ENCODE results near the gene TSPAN1.
A peak's percentile ranks its signal among the peaks of the same experiment; 100 is the strongest.

The TSPAN1 gene

DNA sequence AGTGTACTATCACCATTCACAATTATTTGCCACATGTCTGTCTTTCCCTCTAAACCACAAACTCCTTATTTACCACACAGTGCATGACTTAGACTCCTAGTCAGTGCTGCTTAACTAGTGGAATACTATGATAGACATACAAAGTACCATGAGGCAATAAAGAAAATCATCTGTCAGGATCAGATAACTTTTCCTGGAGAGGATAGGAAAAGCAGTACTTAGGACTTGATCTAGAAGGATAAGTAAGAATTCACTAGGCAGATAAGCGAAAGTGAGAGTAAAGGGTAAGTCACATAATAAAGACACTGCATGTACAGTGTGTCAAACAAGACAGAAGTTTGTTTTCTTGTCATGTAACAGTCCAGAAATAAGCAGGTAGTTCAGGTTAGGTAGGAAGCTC is 21.2 kb upstream of the TSPAN1 start:
- Histone ChIP-seq H4K20me1 (no peaks in the 10 kb centered on the region), H3K9ac (no peak overlapping the region), H3K27ac (no peak overlapping the region), H3K4me1 (peaks cover 0 to 6% (median 0%) of the 10 kb centered on the region in 10 experiments; a peak in 3 of 20 replicates), H3K9me3 (replicated peaks in 1 of 11) (no peaks in the 10 kb centered on the region), H3K36me3 (no peaks in the 10 kb centered on the region), H3K4me3 (no peak overlapping the region), H3K4me2 (no peak overlapping the region), H3K27me3 (no peaks in the 10 kb centered on the region)
- no peak for TF ChIP-seq Cebpa-rat (IDR thresholded peaks at IDR 0.05)

DNA sequence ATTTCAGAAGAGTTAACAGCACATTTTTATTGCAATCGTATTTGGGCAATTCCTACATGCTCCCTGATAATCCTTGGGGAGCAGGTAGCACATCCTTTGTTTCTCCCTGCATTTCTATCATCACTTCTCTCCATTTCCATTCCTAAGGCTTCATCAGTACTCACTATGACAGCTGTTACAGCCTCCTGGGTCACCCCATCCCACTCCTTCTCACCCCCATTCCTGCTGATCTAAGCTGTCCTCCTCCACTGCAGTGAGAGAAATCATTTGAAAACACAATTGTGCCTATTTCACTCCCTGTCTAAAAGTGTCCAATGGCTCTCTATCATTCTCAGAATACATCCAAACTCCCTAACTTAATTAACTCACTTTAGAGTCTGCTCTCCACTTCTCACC is 17.0 kb upstream of the TSPAN1 start:
- Histone ChIP-seq H3K4me2 (no peak overlapping the region), H3K27ac (no peak overlapping the region), H3K36me3 (no peaks in the 10 kb centered on the region), H3K4me3 (no peak overlapping the region), H3K27me3 (no peaks in the 10 kb centered on the region), H3K9me3 (replicated peaks in 1 of 11) (no peaks in the 10 kb centered on the region), H3K9ac (no peak overlapping the region), H4K20me1 (no peaks in the 10 kb centered on the region), H3K4me1 (no peaks in the 10 kb centered on the region)
- no peak for TF ChIP-seq Cebpa-rat (IDR thresholded peaks at IDR 0.05)

DNA sequence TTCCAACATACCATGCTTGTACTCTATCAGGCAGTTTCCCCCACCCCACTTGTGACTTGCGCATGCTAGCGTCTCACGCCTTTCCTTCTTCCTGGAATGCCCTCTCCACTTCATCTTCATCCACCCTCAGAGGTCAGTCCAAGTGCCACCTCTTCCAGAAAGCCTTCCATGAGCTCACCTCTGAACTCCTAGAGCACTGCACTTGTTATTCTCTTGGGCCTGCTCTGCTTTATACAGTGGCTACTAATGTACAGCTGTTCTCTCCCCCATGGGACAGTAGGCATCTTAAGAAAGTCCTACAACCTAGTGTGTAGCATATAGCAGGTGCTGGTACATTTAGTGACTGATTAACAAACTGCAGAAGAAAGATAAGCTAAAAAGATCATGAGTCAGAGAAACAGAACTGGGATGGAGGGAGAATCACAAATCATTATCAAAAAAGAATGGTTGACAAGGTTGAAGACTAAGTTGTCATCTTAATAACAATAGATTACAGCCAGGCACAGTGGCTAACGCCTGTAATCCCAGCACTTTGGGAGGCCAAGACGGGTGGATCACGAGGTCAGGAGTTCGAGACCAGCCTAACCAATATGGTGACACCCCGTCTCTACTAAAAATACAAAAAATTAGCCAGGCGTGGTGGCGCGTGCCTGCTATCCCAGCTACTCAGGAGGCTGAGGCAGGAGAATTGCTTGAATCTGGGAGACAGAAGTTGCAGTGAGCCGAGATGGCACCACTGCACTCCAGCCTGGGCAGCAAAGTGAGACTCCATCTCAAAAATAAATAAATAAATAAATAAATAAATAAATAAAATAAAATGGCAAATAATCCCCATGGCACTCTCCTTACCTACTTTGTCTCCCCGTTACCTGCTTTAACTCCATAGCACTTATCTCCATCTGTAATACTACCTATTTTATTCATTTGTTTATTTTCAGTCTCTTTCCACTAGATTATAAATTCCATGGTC is 16.3 kb upstream of the TSPAN1 start:
- no peak overlapping the region for H3K27ac ChIP-seq

DNA sequence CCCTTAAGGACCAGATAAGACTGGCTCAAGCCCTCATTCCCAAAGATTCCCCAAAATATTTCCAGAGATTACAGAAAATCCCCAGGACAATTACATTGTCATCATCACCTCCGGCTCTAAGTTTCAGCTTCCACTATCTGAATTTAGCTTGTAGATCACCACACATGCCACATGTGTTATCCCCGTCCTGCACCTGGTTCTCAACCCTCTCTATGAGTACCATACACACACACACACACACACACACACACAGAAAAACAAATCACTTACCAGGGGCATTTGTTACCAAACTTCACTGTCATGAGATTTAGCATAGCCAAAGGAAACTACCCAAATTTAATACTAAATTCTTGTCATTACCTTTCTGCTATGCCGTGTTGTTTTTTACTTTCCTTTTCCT is 15.4 kb upstream of the TSPAN1 start:
- Histone ChIP-seq H3K9me3 (replicated peaks in 1 of 11) (no peaks in the 10 kb centered on the region), H3K9ac (no peak overlapping the region), H3K4me2 (no peak overlapping the region), H4K20me1 (no peaks in the 10 kb centered on the region), H3K27ac (no peak overlapping the region), H3K4me1 (no peaks in the 10 kb centered on the region), H3K36me3 (no peaks in the 10 kb centered on the region), H3K27me3 (no peaks in the 10 kb centered on the region), H3K4me3 (no peak overlapping the region)
- TF ChIP-seq Cebpa-rat (IDR thresholded peaks at IDR 0.05): no peak

More for the DNA sequence above, 16.3 kb upstream of the TSPAN1 start:
- no peaks in the 10 kb centered on the region for H3K9me3 ChIP-seq (replicated peaks in 1 of 11)
- no peak overlapping the region for H3K4me2 ChIP-seq
- no peaks in the 10 kb centered on the region for H3K4me1 ChIP-seq
- H3K36me3 ChIP-seq: no peaks in the 10 kb centered on the region
- H4K20me1 ChIP-seq: no peaks in the 10 kb centered on the region
- no peaks in the 10 kb centered on the region for H3K27me3 ChIP-seq
- no peak for TF ChIP-seq Cebpa-rat (IDR thresholded peaks at IDR 0.05)
- H3K9ac ChIP-seq: no peak overlapping the region
- no peak overlapping the region for H3K4me3 ChIP-seq

DNA sequence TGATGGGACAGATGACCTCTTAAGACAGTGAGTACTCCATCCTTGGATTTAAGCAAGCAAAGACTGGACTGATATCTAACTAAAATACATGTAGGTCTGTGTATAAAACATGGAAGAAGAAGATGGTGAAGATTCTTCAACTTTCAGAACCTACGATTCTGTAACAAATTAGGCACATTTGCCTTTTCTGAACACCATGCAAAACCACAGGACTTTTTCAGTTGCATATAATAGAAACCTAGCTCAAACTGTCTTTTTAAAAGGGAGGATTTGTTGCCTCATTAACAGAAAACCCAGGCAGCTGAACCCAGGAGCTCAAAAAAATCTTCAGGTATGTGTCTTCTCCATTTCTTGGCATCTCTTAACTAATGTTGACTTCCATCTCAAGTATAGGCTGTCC is 14.7 kb upstream of the TSPAN1 start:
- Histone ChIP-seq H3K4me2 (no peak overlapping the region), H3K27ac (no peak overlapping the region), H3K9ac (no peak overlapping the region), H3K4me1 (no peaks in the 10 kb centered on the region), H3K9me3 (replicated peaks in 1 of 11) (no peaks in the 10 kb centered on the region), H4K20me1 (no peaks in the 10 kb centered on the region), H3K27me3 (no peaks in the 10 kb centered on the region), H3K36me3 (no peaks in the 10 kb centered on the region), H3K4me3 (no peak overlapping the region)
- no peak for TF ChIP-seq Cebpa-rat (IDR thresholded peaks at IDR 0.05)

DNA sequence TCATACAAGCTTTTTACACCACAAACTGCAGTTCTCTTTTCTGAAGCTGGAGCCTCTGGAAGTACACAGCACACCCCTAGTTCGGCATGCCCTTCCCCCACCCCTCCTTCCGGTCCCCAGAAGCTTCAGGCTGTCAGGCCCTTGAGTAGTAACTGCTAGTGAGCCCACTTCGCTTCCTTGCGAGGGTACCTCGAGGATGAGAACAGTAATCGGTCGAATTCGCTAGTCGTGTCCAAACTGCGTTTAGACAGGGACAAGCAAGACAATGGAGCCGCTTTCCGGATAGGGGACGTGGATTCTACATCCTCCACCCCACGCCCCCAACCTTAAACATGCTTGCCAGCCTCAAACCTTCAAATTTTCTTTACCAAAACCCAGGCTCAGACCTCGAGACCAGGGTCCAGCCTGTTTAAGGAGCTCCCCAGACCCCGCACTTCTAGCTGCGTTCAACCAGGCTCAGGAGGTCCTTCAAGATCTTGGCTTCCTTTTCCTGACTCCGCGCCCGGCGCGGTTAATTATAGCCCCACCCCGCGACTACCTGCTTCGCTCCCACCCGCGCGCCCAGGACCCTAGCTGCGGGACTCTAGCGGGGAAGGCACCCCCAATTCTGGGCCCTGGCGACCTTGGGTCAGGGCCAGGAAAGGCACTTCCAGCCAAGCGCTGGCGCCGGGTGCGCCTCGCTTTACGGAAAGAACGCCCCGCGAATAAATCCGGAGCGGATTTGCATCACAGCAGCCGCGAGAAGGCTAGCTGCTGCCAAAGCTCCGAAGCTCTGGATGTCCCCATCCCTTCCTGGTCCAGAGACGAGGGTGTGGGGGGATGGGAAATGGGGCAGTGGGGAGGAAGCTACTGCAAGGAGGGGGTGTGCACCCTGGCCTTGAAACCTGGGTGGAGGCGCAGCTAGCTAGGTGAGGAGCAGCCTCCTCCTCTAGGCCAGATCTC is 8.1 kb upstream of the TSPAN1 start:
- Histone ChIP-seq H3K4me2 (peak overlapping the region; percentile 58 to 82 (median 73)), H3K9ac (peak overlapping the region in 10 of 11 experiments; percentile 8 to 59 (median 46); a peak in 15 of 22 replicates), H3K4me1 (peaks cover 28 to 41% (median 30%) of the 10 kb centered on the region in 10 experiments), H4K20me1 (no peaks in the 10 kb centered on the region), H3K4me3 (peak overlapping the region; percentile 31 to 67 (median 52); a peak in 19 of 20 replicates), H3K9me3 (replicated peaks in 1 of 11) (no peaks in the 10 kb centered on the region), H3K27me3 (peaks cover 9 to 18% (median 14%) of the 10 kb centered on the region in 11 experiments; a peak in 15 of 22 replicates), H3K27ac (peak overlapping the region in 3 of 11 experiments; percentile 8 to 37 (median 32); a peak in 6 of 22 replicates), H3K36me3 (no peaks in the 10 kb centered on the region)
- no peak for TF ChIP-seq Cebpa-rat (IDR thresholded peaks at IDR 0.05)

DNA sequence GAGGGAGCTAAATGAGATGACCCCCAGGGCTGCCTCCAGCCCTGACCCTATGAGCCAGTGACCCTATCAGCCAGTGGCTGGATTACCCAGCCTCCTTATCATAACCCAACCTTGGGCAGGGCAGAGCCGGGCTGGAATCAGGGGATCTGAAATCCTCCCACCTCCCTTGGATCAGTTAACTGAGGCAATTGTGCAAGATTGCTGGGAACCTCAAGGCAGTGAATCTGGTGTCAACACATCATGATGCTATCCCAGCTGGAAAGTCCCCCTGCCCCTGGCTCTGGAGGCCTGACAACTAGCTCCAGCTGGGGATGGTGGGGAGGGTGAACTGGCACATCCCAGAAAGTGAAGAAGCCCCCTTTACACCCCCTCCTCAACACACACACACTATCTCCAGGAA is 6.4 kb upstream of the TSPAN1 start:
- H3K27me3 ChIP-seq: peaks cover 9 to 18% (median 14%) of the 10 kb centered on the region in 11 experiments; a peak in 15 of 22 replicates
- no peak overlapping the region for H3K27ac ChIP-seq
- TF ChIP-seq Cebpa-rat (IDR thresholded peaks at IDR 0.05): no peak
- peaks cover 44 to 58% (median 47%) of the 10 kb centered on the region in 10 experiments for H3K4me1 ChIP-seq
- no peaks in the 10 kb centered on the region for H3K9me3 ChIP-seq (replicated peaks in 1 of 11)
- no peak overlapping the region; a peak in 1 of 22 replicates for H3K4me2 ChIP-seq
- H3K9ac ChIP-seq: no peak overlapping the region
- no peaks in the 10 kb centered on the region for H4K20me1 ChIP-seq
- H3K36me3 ChIP-seq: no peaks in the 10 kb centered on the region
- H3K4me3 ChIP-seq: no peak overlapping the region

DNA sequence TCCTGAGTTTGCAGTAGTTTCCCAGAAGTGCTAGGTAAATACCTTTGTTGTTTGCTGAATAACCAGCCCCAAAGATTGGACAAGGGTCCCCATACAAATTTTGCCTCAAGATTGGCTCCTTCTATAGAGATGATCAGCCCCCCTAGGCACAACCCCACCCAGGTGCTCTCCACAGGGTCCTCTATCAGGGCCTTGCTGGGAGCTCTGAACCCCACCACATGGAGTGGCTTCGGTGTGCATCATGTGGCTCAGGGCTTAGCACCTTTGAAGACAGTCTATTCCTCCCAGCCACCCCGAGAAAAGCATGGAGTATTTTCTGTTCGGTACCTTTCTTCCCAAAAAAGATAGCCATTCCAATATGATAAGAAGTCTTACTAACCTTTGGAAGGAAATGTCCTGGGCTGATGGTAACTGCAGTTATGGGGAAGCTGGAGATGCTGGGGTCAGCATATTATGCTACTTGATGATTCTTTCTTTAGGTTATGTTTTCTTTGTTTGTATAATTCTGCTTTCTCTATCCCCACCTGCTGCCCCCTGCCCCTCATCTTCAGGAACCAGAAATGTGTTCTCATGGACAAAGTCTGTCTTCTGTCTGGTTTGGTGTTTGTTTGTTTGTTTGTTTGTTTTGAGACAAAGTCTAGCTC is 5.0 kb upstream of the TSPAN1 start:
- Histone ChIP-seq H3K4me2 (peak overlapping the region in 5 of 11 experiments; percentile 71 to 97 (median 85); a peak in 8 of 22 replicates), H3K4me1 (peaks cover 49 to 72% (median 51%) of the 10 kb centered on the region in 10 experiments), H3K27me3 (peaks cover 9 to 18% (median 14%) of the 10 kb centered on the region in 11 experiments; a peak in 15 of 22 replicates), H4K20me1 (no peaks in the 10 kb centered on the region), H3K9ac (no peak overlapping the region), H3K9me3 (replicated peaks in 1 of 11) (no peaks in the 10 kb centered on the region), H3K27ac (no peak overlapping the region), H3K4me3 (no peak overlapping the region), H3K36me3 (no peaks in the 10 kb centered on the region)
- no peak for TF ChIP-seq Cebpa-rat (IDR thresholded peaks at IDR 0.05)

Measured in BLaER1 treated with 17β-estradiol and CSF1 and Interleukin-3, amounts not matched to agents 10 nM and 100 nM (cell line).